HepG2 (cell line): Measurements from ENCODE around the gene NOL4L. TPM values are rescaled to one million over a fixed set of nuclear protein-coding genes. Genes with fewer than 3 reads are reported as not detected.

Source experiments
- ATAC-seq: fragments of 200-7000 bp; cut with Tn5 transposase; 3 replicates; pipeline ENCODE4 v1.9.1; 2020; ENCODE audit warnings: mild to moderate bottlenecking, moderate library complexity
- BruUV-seq: library from RNA; stranded (reverse); fragments of 400-500 nt; replicated peaks from 2 replicates; lab custom pipeline; 2021; lab: Mats Ljungman, UMichigan
- CTCF ChIA-PET: fragments of 300-600 bp; formaldehyde crosslinking; extraction: SDS; loops from one replicate; lab custom pipeline; 2021; ENCODE audit warnings: low total read pairs, inconsistent platforms, low intra/inter-chr PET ratio; lab: Yijun Ruan, JAX
- POLR2A ChIA-PET: fragments of 350-600 bp; sonication (Branson Sonifier 250); formaldehyde crosslinking; loops from one replicate; lab custom pipeline; 2020; ENCODE audit warnings: antibody characterized with exemption, inconsistent platforms; lab: Yijun Ruan, JAX
- DNase-seq: peaks from one replicate; pipeline ENCODE4 v3.0.0-alpha.2; 2015; ENCODE audit warnings: low spot score
- FAIRE-seq: peaks from 3 replicates; lab custom pipeline; 2011; peaks lifted over from hg19 to GRCh38; lab: Jason Lieb, UNC
- H2AFZ ChIP-seq: one replicate; pipeline ENCODE4 v1.6.1; 2011; ENCODE audit warnings: low read length, inconsistent platforms
- H3K27ac ChIP-seq: fragments of 300-600 bp; 3 replicates; pipeline ENCODE4 v1.8.0; 2011; ENCODE audit warnings: mixed run types, mild to moderate bottlenecking, mixed read lengths, low read length, inconsistent platforms; ENCODE audit not compliant: insufficient read depth; ENCODE audit errors: extremely low read length
- H3K27me3 ChIP-seq, 2 experiments: fragments of 200-600 bp in 1 of 2; 2 replicates in 1 of 2; 3 replicates in 1 of 2; pipeline versions ENCODE4 v1.6.0 to v1.8.0; 2011; ENCODE audit warnings: low read length in 2 of 2, mild to moderate bottlenecking in 2 of 2, moderate library complexity in 2 of 2, inconsistent platforms in 1 of 2; ENCODE audit not compliant: insufficient read depth in 2 of 2, control insufficient read depth in 1 of 2
- H3K36me3 ChIP-seq, 2 experiments: fragments of 200-600 bp in 1 of 2; replicated peaks in 1 of 2; 2 replicates in 1 of 2; 3 replicates in 1 of 2; pipeline versions ENCODE4 v1.5.1 to v1.8.0; 2011; ENCODE audit warnings: low read length in 2 of 2, inconsistent platforms in 1 of 2; ENCODE audit not compliant: insufficient read depth in 2 of 2, control insufficient read depth in 1 of 2
- H3K4me1 ChIP-seq: 2 replicates; pipeline ENCODE4 v1.5.1; 2012; ENCODE audit warnings: low read length, inconsistent platforms; ENCODE audit not compliant: insufficient read depth
- H3K4me2 ChIP-seq: 2 replicates; pipeline ENCODE4 v1.6.0; 2011; ENCODE audit warnings: low read depth, low read length, inconsistent platforms
- H3K4me3 ChIP-seq, 3 experiments: fragments of 200-600 bp in 1 of 3; sonication (generic), shearing (Covaris generic) in 1 of 3; replicated peaks in 1 of 3; 2 replicates each; pipeline ENCODE4 v1.5.1; 2011 to 2016; ENCODE audit warnings: low read length in 3 of 3, inconsistent platforms in 2 of 3, low read depth in 2 of 3, mild to moderate bottlenecking in 2 of 3, control low read depth in 1 of 3, mixed read lengths in 1 of 3; ENCODE audit not compliant: insufficient read depth in 1 of 3
- H3K79me2 ChIP-seq: one replicate; pipeline ENCODE4 v1.6.1; 2011; ENCODE audit warnings: low read length, inconsistent platforms; ENCODE audit not compliant: insufficient read depth
- H3K9ac ChIP-seq: 2 replicates; pipeline ENCODE4 v1.6.0; 2011; ENCODE audit warnings: mild to moderate bottlenecking, low read depth, low read length, inconsistent platforms; ENCODE audit not compliant: insufficient read depth
- H3K9me3 ChIP-seq: 2 replicates; pipeline ENCODE4 v1.5.1; 2012; ENCODE audit warnings: mild to moderate bottlenecking, low read length
- H4K20me1 ChIP-seq: 2 replicates; pipeline ENCODE4 v1.6.0; 2011; ENCODE audit warnings: inconsistent platforms, mild to moderate bottlenecking, low read length, moderate library complexity; ENCODE audit not compliant: insufficient read depth
- NFE2L2 ChIP-seq: fragments of 150-350 bp; IDR thresholded peaks from 2 replicates; pipeline ENCODE4 v1.6.1; 2014; ENCODE audit warnings: low read length
- PHF21A ChIP-seq: sonication (generic); formaldehyde crosslinking; IDR thresholded peaks from 2 replicates; pipeline ENCODE4 v1.5.0; 2020; ENCODE audit warnings: mild to moderate bottlenecking, missing genetic modification reagents
- RBM22 ChIP-seq: fragments of 200-400 bp; formaldehyde crosslinking; optimal IDR thresholded peaks from 2 replicates; pipeline ENCODE3; 2017; ENCODE audit warnings: mild to moderate bottlenecking, low read length, moderate library complexity
- ZNF207 ChIP-seq: fragments of 450-650 bp; IDR thresholded peaks from 2 replicates; pipeline ENCODE4 v1.6.1; 2016; ENCODE audit warnings: antibody characterized with exemption, borderline replicate concordance
- WGBS: methylation state at CpG from one replicate; pipeline ENCODE4 v1.1.6; 2017; ENCODE audit warnings: low lambda C conversion rate; 5-methylcytosine and 5-hydroxymethylcytosine counted together
- in situ Hi-C: cut with HindIII; loops from 2 replicates; pipeline ENCODE4 v1.10.0; 2017; ENCODE audit warnings: low pct_unique_long_range_greater_than_20kb; ENCODE audit not compliant: extremely low pct_ligation_motif_present
- intact Hi-C: fragments of 100-400 bp; cut with micrococcal nuclease; formaldehyde crosslinking; loops from one replicate; pipeline ENCODE4 v1.10.0; 2022; ENCODE audit not compliant: unreplicated experiment
- polyA plus RNA-seq, 8 experiments: library from polyadenylated mRNA; depleted of rRNA in 3 of 8; stranded (reverse) in 7 of 8; unstranded in 1 of 8; fragments of >200 nt; fragmentation: Illumina TruSeq in 4 of 8; extraction: Trizol in 4 of 8; gene quantifications; 2 replicates each; pipeline versions ENCODE4 v1.2.1 to v1.2.3, GENCODE V29; 2011 to 2016; ENCODE audit warnings: low read depth in 4 of 8, missing spikeins in 1 of 8, mixed read lengths in 1 of 8; ENCODE audit not compliant: insufficient read depth in 1 of 8
- total RNA-seq, 5 experiments: library from RNA; depleted of rRNA; stranded (reverse); fragments of >200 nt; fragmentation: Illumina TruSeq; extraction: Trizol; gene quantifications; 2 replicates each; pipeline ENCODE4 v1.2.3, GENCODE V29; 2016; ENCODE audit warnings: low read depth in 1 of 5

Gene NOL4L
- total and polyA plus RNA-seq, 2 of the 13 experiments (the other 11 are each of a cell fraction or from before 2014, with no cell fraction given) = 16.6 to 35.4 TPM

DNA sequence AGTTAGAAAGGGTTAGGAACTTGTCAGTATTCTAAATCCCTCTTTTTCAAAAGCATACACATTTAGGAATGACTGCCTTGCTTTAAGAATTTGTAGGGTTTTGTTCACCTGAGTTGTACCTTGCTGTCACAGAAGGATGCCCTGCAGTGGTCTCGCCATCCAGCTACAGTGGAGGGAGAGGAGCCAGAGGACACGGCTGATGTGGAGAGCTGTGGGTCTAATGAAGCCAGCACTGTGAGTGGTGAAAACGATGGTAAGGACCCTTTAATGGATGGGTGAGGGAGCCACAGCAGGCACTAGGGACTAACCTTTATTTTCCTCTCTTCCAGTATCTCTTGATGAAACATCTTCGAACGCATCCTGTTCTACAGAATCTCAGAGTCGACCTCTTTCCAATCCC, 157.1 kb downstream of the NOL4L start:
- no TSS peak for BruUV-seq
- no peaks in the 10 kb centered on the region for H3K27me3 ChIP-seq
- 94% methylated on average over 6 of the region's 6 CpGs for WGBS
- FAIRE-seq = no peak
- H4K20me1 ChIP-seq = peaks cover 26% of the 10 kb centered on the region; the same call in 1 of the 2 replicates
- H3K9ac ChIP-seq = no peak overlapping the region
- in situ Hi-C loops = no loop called here
- ChIA-PET CTCF (no interaction called here), POLR2A (no interaction called here)
- H3K79me2 ChIP-seq = peaks cover 25% of the 10 kb centered on the region
- no peak for ATAC-seq
- H3K4me2 ChIP-seq = no peak overlapping the region
- no peaks in the 10 kb centered on the region for H3K9me3 ChIP-seq
- intact Hi-C loops = no loop called here
- no peak overlapping the region for H3K4me3 ChIP-seq
- no peak for TF ChIP-seq PHF21A (CRISPR knock-in tag)
- peak; percentile 95 for TF ChIP-seq RBM22
- peaks cover 46 to 74% of the 10 kb centered on the region in 2 experiments for H3K36me3 ChIP-seq
- H2AFZ ChIP-seq = no peak overlapping the region
- H3K27ac ChIP-seq = no peak overlapping the region
- H3K4me1 ChIP-seq = peaks cover 9% of the 10 kb centered on the region
- DNase-seq = no peak

DNA sequence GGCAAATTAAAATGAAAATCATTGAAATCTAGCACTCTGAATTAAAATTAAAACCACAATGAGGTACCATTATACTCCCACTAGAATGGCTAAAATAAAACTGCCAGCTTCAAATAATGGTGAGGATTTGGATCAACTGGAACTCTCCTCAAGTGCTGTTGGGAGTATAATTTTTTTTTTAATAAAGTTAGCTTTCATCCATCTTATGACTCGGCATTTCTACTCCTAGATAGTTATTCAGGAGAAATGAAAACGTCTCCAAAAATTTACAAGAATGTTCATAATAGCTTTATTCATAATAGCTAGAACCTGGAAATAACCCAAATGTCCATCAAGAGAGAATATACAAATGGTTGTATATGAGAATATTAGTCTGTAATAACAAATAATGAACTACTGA, 163.8 kb downstream of the NOL4L start:
- H3K4me3 ChIP-seq = no peak overlapping the region
- DNase-seq (no peak), ATAC-seq (no peak), FAIRE-seq (no peak)
- no TSS peak for BruUV-seq
- H3K27ac ChIP-seq = no peak overlapping the region
- 97% methylated on average over 2 of the region's 2 CpGs for WGBS
- H2AFZ ChIP-seq = no peak overlapping the region
- H3K79me2 ChIP-seq = peaks cover 71% of the 10 kb centered on the region
- intact Hi-C loops = no loop called here
- ChIA-PET CTCF (no interaction called here), POLR2A (interaction anchor here (0.5 kb wide), 1 partner anchor 9 kb away, joined by 4 read pairs; no protein-coding TSS in a partner anchor)
- no peaks in the 10 kb centered on the region for H3K9me3 ChIP-seq
- peaks cover 5 to 18% of the 10 kb centered on the region in 2 experiments for H3K36me3 ChIP-seq
- H3K4me1 ChIP-seq = peaks cover 10% of the 10 kb centered on the region
- no peak for TF ChIP-seq ZNF207
- peak; percentile 53 for TF ChIP-seq NFE2L2
- TF ChIP-seq, all 625 proteins: peak for 1
- H3K27me3 ChIP-seq = no peaks in the 10 kb centered on the region
- H4K20me1 ChIP-seq = peaks cover 53% of the 10 kb centered on the region
- in situ Hi-C loops = no loop called here
- H3K9ac ChIP-seq = no peak overlapping the region
- H3K4me2 ChIP-seq = no peak overlapping the region
